Pancreas (tissue), 10 donors: ENCODE results near the gene ASF1B. TPM values are rescaled to one million over a fixed set of nuclear protein-coding genes. Genes with fewer than 3 reads are reported as not detected.

Source experiments
- ATAC-seq, 4 donors: fragments of 200-7000 bp; cut with Tn5 transposase; one replicate each; pipeline versions ENCODE4 v1.8.0 to v1.9.1; 2020; ENCODE audit warnings: mild to moderate bottlenecking in 4 of 4, moderate library complexity in 4 of 4
- DNase-seq, 6 donors: peaks; one replicate each; pipeline ENCODE4 v3.0.0-alpha.2; 2020
- FAIRE-seq: peaks from 2 replicates; lab custom pipeline; 2012; peaks lifted over from hg19 to GRCh38; lab: Jason Lieb, UNC
- H3K27ac ChIP-seq, 4 donors: fragments of 200-600 bp; sonication (generic); 1 replicate in 3 of 4; 2 replicates in 1 of 4; pipeline versions ENCODE4 v1.5.0 to v1.8.0; 2020
- H3K27me3 ChIP-seq, 4 donors: fragments of 200-600 bp; one replicate each; pipeline ENCODE4 v1.8.0; 2021
- H3K36me3 ChIP-seq, 3 donors: fragments of 200-600 bp; sonication (generic) in 1 of 3; one replicate each; pipeline versions ENCODE4 v1.5.0 to v1.8.0; 2020 to 2021
- H3K4me1 ChIP-seq, 3 donors: fragments of 200-600 bp; one replicate each; pipeline ENCODE4 v1.8.0; 2021
- H3K4me3 ChIP-seq, 4 donors: fragments of 200-600 bp; sonication (generic) in 2 of 4; one replicate each; pipeline versions ENCODE4 v1.5.0 to v1.8.0; 2020 to 2021
- H3K9me3 ChIP-seq, 4 donors: fragments of 200-600 bp; one replicate each; pipeline ENCODE4 v1.8.0; 2021
- WGBS, 2 donors: extraction: QIAGEN DNeasy Blood & Tissue Kit; methylation state at CpG; one replicate each; pipeline ENCODE4 v1.1.7; 2013; 5-methylcytosine and 5-hydroxymethylcytosine counted together
- intact Hi-C, 3 donors: fragments of 100-400 bp; cut with DNase I; formaldehyde crosslinking; loops; one replicate each; pipeline versions ENCODE4 v1.11.1 to v1.14.2; 2022
- polyA plus RNA-seq, 2 donors: library from polyadenylated mRNA; stranded (reverse); fragments of 200-250 nt; gene quantifications; one replicate each; pipeline ENCODE4 v1.2.3, GENCODE V29; 2013
- total RNA-seq, 6 donors: library from RNA; stranded (reverse); fragmentation: NEBNext Ultra II Directional in 4 of 6; extraction: Animal tissue kit (Norgen Biotek cat#: 25700) in 4 of 6; gene quantifications; one replicate each; pipeline versions ENCODE4 v1.2.1 to v1.2.4, GENCODE V29; 2021 to 2023
- TF ChIP-seq, protein P1 (sequence below), 4 donors: fragments of 200-600 bp; sonication (generic) in 3 of 4; IDR thresholded peaks; one replicate each; pipeline versions ENCODE4 v1.5.0 to v1.8.0; 2021; ENCODE audit warnings: antibody characterized with exemption in 4 of 4
- donor health status: healthy with polysubstance abuse.
- donor health status: DM: no; HTN: no; CAD: no; lungs with moderate emphysema.
- donor health status: DM: no; HTN: no; CAD: no.
- donor health status: control.
- donor health status: control.
- donor health status: Bipolar disorder and iron deficiency.
- donor health status: DM: yes; HTN: yes; CAD: no.
- donor health status: DM: no; HTN: no; CAD: no.
- donor health status: DM: no; HTN: no; CAD: no.
- donor health status: DM: yes; HTN: yes; CAD: no.

Gene ASF1B
- total and polyA plus RNA-seq, 8 donors = 0.14 to 1.1 (median 0.41) TPM

DNA sequence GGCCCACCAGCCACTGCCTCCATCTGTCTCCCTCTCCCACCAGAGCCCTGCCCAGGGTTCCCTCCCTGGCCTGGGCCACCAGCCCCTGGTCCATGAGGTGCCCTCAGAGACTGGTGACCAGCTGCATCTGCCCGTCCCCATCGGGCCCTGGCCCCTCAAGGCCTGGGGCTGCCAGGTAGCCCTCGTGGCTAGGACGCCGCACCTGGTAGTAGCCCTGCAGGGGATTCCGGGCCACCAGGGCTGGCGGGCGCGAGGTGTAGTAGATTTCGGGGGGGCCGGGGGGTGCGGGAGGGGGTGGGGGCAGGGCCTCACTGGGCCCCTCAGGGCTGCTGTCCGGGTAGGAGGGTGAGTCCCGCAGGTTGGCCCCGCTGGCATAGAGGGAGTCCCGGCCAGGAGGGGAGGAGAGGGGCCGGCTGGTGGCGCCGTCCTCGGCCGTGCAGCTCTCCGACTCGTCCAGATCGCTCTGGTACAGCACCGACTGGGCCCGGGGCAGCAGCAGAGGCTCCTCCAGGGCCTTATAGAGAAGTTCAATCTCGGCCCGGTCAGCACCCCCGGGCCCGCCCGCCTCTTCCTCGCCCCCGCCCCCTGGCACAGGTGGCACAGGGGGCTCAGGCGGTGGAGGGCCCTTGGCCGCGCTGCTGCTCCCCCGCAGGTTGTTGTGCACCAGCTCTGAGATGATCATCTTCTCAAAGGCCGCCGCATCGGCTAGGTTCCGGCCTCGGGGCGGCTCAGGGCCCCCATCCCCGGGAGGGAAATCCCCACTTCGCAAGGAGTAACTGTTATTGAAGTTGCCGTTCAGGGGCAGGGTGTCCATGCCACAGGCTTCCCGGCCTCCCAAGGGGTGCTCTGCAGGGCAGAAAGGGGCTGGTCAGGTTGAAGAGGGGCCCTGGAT is 14.6 kb upstream of the ASF1B start:
- WGBS, 2 donors = 88 to 93% methylated on average over 35 to 47 of the region's 47 CpGs
- TF ChIP-seq, protein P1, sequence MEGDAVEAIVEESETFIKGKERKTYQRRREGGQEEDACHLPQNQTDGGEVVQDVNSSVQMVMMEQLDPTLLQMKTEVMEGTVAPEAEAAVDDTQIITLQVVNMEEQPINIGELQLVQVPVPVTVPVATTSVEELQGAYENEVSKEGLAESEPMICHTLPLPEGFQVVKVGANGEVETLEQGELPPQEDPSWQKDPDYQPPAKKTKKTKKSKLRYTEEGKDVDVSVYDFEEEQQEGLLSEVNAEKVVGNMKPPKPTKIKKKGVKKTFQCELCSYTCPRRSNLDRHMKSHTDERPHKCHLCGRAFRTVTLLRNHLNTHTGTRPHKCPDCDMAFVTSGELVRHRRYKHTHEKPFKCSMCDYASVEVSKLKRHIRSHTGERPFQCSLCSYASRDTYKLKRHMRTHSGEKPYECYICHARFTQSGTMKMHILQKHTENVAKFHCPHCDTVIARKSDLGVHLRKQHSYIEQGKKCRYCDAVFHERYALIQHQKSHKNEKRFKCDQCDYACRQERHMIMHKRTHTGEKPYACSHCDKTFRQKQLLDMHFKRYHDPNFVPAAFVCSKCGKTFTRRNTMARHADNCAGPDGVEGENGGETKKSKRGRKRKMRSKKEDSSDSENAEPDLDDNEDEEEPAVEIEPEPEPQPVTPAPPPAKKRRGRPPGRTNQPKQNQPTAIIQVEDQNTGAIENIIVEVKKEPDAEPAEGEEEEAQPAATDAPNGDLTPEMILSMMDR (IDR thresholded peaks at IDR 0.05) = no peak
- Histone ChIP-seq H3K36me3 (no peaks in the 10 kb centered on the region), H3K4me3 (no peak overlapping the region), H3K9me3 (no peaks in the 10 kb centered on the region), H3K4me1 (no peaks in the 10 kb centered on the region), H3K27me3 (no peaks in the 10 kb centered on the region), H3K27ac (no peak overlapping the region)
- FAIRE-seq (no peak), DNase-seq (no peak), ATAC-seq (no peak)
- intact Hi-C loops = loop anchor here in 1 of 3 donors (5.0 kb wide), 1 partner anchor 196 kb away; no protein-coding TSS in a partner anchor

DNA sequence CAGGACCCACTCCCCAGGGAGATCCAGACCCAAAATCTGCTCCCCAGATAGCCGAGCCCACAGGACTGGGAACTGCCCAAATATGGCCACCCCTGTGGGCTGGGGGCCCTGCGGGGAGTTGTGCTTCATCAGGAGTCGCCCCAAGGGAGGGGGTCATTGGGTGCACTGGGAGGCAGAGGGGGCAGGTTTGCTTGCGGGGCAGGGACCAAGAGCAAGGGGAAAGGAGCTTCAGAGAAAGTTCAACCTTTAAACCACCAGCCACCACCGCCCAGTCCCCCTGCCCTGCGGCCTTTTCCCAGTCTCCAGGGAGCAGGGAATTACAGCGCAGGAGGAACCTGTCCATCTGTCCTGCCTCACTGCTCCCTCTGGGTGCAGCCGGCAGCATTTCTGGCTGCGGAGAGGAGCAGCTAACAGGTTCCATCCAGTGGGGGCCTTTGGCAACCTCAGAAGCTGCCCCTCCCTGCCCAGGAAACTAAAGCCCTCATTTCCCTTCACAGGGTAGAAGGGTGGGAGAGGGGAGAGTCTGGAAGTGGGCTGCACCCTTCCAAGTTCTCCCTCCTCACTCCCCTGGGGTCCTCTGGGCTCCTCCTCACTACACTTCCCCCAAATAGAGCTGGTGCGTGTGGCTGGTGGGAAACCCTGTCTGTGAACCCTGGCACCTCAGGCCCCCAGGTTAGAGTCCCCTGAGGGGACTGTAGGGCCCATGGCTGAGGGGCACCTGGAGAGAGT is 13.8 kb upstream of the ASF1B start:
- no peaks in the 10 kb centered on the region for H3K27me3 ChIP-seq
- DNase-seq = no peak
- H3K36me3 ChIP-seq = no peaks in the 10 kb centered on the region
- no peak for FAIRE-seq
- no peak for ATAC-seq
- no peak overlapping the region for H3K4me3 ChIP-seq
- H3K9me3 ChIP-seq = no peaks in the 10 kb centered on the region
- H3K4me1 ChIP-seq = no peaks in the 10 kb centered on the region
- intact Hi-C loops = loop anchor here in 1 of 3 donors (5.0 kb wide), 1 partner anchor 197 kb away; no protein-coding TSS in a partner anchor
- H3K27ac ChIP-seq = peak overlapping the region in 1 of 4 donors; percentile 2
- 78 to 84% methylated on average over 10 of the region's 10 CpGs for WGBS, 2 donors
- TF ChIP-seq, protein P1 (IDR thresholded peaks at IDR 0.05) = no peak

DNA sequence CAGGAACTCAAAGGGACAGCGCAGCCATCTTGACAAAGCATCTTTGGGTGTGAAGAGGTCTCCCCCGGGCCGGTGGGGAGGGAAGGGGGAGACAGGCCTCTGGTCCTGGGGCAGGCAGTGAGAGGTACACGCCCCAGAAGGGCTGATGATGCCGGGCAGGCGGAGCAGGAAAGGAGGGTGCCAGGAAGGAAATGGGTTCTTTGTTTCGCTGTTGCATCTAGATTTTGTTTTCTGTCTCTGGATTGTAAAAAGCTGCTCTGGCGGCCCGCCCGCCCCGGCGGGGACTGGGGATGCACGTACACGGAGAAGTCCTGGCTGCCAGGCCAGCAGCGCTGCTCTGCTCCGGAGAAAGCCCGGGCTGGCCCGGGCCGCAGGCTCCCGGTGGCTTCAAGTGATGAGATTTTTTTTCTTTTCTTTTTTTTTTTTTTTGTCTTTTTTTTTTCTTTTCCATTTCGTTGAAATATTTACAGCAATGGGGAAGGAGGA is 13.2 kb upstream of the ASF1B start:
- H3K9me3 ChIP-seq = no peaks in the 10 kb centered on the region
- TF ChIP-seq, protein P1 (IDR thresholded peaks at IDR 0.05) = no peak
- DNase-seq (peak in 1 of 6 donors; percentile 65), FAIRE-seq (no peak), ATAC-seq (peak in 2 of 4 donors; percentile 10 to 26)
- no peaks in the 10 kb centered on the region for H3K27me3 ChIP-seq
- no peaks in the 10 kb centered on the region for H3K36me3 ChIP-seq
- intact Hi-C loops = no loop called here
- WGBS, 2 donors = 57 to 69% methylated on average over 20 to 21 of the region's 21 CpGs
- peak overlapping the region in 1 of 4 donors; percentile 2 for H3K27ac ChIP-seq
- no peaks in the 10 kb centered on the region for H3K4me1 ChIP-seq
- H3K4me3 ChIP-seq = no peak overlapping the region

DNA sequence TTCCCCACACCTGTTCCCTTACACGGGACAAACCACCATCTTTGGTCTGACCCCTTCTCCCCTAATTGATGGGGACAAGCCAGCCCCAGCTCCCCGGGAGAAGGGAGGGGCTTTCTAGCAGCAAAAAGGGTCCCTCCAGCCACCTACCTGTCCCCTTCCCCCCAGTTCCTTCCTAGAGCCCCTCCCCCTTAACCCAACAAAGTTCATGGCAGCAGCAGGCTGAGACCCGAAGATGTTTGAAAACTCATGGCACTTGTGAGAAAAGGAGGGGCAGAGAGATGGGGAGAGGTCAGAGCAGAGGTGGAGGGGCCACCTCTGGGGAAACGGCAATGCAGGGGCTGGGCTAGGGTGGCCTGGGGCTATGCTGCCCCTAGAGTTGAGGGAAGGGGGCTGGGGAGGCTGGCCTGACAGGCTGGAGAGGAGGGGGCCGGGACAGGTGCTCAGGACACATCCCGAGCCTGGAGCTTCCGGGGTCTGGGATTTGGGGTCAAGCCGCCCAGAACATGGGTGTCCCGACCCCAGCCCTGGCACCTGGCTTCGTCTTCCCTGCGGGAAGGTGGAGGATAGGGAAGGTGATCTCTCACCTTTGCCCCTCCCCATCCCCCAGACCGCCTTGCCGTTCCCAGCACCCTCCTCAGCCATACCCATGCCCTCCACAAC is 12.5 kb upstream of the ASF1B start:
- no peak for DNase-seq
- no peak for FAIRE-seq
- no peak overlapping the region for H3K27ac ChIP-seq
- H3K36me3 ChIP-seq = no peaks in the 10 kb centered on the region
- ATAC-seq = peak in 1 of 4 donors; percentile 5
- H3K27me3 ChIP-seq = no peaks in the 10 kb centered on the region
- no peaks in the 10 kb centered on the region for H3K4me1 ChIP-seq
- no peaks in the 10 kb centered on the region for H3K9me3 ChIP-seq
- 48 to 49% methylated on average over 9 to 13 of the region's 13 CpGs for WGBS, 2 donors
- intact Hi-C loops = no loop called here
- H3K4me3 ChIP-seq = no peak overlapping the region
- TF ChIP-seq, protein P1 (IDR thresholded peaks at IDR 0.05) = no peak
